CD14-positive monocyte (primary cell): Measurements from ENCODE around the gene CANT1. TPM values are rescaled to one million over a fixed set of nuclear protein-coding genes. Genes with fewer than 3 reads are reported as not detected.
A peak's percentile ranks its signal among the peaks of the same experiment; 100 is the strongest.

ENCODE experiments used
- DNase-seq, 3 donors: peaks; one replicate each; pipeline ENCODE4 v3.0.0-alpha.2; 2011 to 2022
- H2AFZ ChIP-seq: 2 replicates; pipeline ENCODE4 v1.6.0; 2012; ENCODE audit warnings: mild to moderate bottlenecking, low read depth, low read length, inconsistent platforms; ENCODE audit not compliant: insufficient read depth, poor library complexity, severe bottlenecking
- H3K27ac ChIP-seq, 2 donors: 1 replicate in 1 of 2; 2 replicates in 1 of 2; pipeline ENCODE4 v1.5.1; 2012 to 2013; ENCODE audit warnings: low read length in 2 of 2, control low read depth in 1 of 2, inconsistent platforms in 1 of 2, low read depth in 1 of 2, mild to moderate bottlenecking in 1 of 2
- H3K27me3 ChIP-seq, 2 donors: one replicate each; pipeline versions ENCODE4 v1.6.0 to v1.6.1; 2011 to 2013; ENCODE audit warnings: low read length in 2 of 2; ENCODE audit not compliant: control insufficient read depth in 2 of 2, insufficient read depth in 2 of 2
- H3K36me3 ChIP-seq, 2 donors: replicated peaks in 1 of 2; 1 replicate in 1 of 2; 2 replicates in 1 of 2; pipeline versions ENCODE4 v1.5.1 to v1.6.1; 2012 to 2013; ENCODE audit warnings: low read length in 2 of 2, control low read depth in 1 of 2, inconsistent platforms in 1 of 2, mild to moderate bottlenecking in 1 of 2; ENCODE audit not compliant: insufficient read depth in 2 of 2, control insufficient read depth in 1 of 2
- H3K4me1 ChIP-seq, 2 donors: 1 replicate in 1 of 2; 2 replicates in 1 of 2; pipeline versions ENCODE4 v1.5.1 to v1.6.1; 2012 to 2013; ENCODE audit warnings: low read length in 2 of 2, control low read depth in 1 of 2, inconsistent platforms in 1 of 2, mild to moderate bottlenecking in 1 of 2, moderate library complexity in 1 of 2; ENCODE audit not compliant: insufficient read depth in 2 of 2, control insufficient read depth in 1 of 2
- H3K4me2 ChIP-seq: replicated peaks from 2 replicates; pipeline ENCODE3; 2012; ENCODE audit warnings: low read length, moderate library complexity, mild to moderate bottlenecking; ENCODE audit not compliant: poor library complexity, severe bottlenecking; ENCODE audit errors: extremely low read depth
- H3K4me3 ChIP-seq, 3 experiments: fragments of 200-600 bp in 1 of 3; sonication (generic) in 1 of 3; replicated peaks in 1 of 3; 1 replicate in 2 of 3; 2 replicates in 1 of 3; pipeline ENCODE4 v1.5.1; 2011 to 2013; ENCODE audit warnings: low read length in 3 of 3, mild to moderate bottlenecking in 3 of 3, control low read depth in 2 of 3, low read depth in 2 of 3, inconsistent platforms in 1 of 3, moderate library complexity in 1 of 3
- H3K79me2 ChIP-seq: 2 replicates; pipeline ENCODE4 v1.6.0; 2012; ENCODE audit warnings: mild to moderate bottlenecking, control low read depth, inconsistent platforms, low read length, moderate library complexity; ENCODE audit not compliant: insufficient read depth
- H3K9ac ChIP-seq: 2 replicates; pipeline ENCODE4 v1.6.0; 2017; ENCODE audit warnings: low read length, mild to moderate bottlenecking; ENCODE audit not compliant: insufficient read depth, poor library complexity, severe bottlenecking
- H3K9me3 ChIP-seq, 2 donors: replicated peaks in 1 of 2; 1 replicate in 1 of 2; 2 replicates in 1 of 2; pipeline versions ENCODE4 v1.5.1 to v1.6.1; 2012 to 2013; ENCODE audit warnings: low read length in 2 of 2, control low read depth in 1 of 2; ENCODE audit not compliant: control insufficient read depth in 1 of 2, insufficient read depth in 1 of 2
- H4K20me1 ChIP-seq: 2 replicates; pipeline ENCODE4 v1.6.0; 2012; ENCODE audit warnings: mild to moderate bottlenecking, low read length, control low read depth, moderate library complexity; ENCODE audit not compliant: insufficient read depth
- H3K27ac Mint-ChIP-seq, 7 donors: one replicate each; pipeline ENCODE4 v1.8.0; 2020; ENCODE audit warnings: mild to moderate bottlenecking in 7 of 7, mixed read lengths in 7 of 7, moderate library complexity in 6 of 7, inconsistent platforms in 2 of 7
- H3K27me3 Mint-ChIP-seq, 3 donors: one replicate each; pipeline ENCODE4 v1.8.0; 2021 to 2022; ENCODE audit warnings: low read depth in 3 of 3, mild to moderate bottlenecking in 3 of 3, mixed read lengths in 3 of 3, moderate library complexity in 3 of 3, inconsistent platforms in 1 of 3
- H3K36me3 Mint-ChIP-seq, 2 donors: one replicate each; pipeline ENCODE4 v1.8.0; 2020; ENCODE audit warnings: mixed read lengths in 2 of 2, inconsistent platforms in 1 of 2, mild to moderate bottlenecking in 1 of 2
- H3K4me1 Mint-ChIP-seq: one replicate; pipeline ENCODE4 v1.8.0; 2020; ENCODE audit warnings: mild to moderate bottlenecking, mixed read lengths
- H3K4me3 Mint-ChIP-seq, 2 donors: one replicate each; pipeline ENCODE4 v1.8.0; 2020; ENCODE audit warnings: mild to moderate bottlenecking in 2 of 2, mixed read lengths in 2 of 2, moderate library complexity in 1 of 2
- H3K9me3 Mint-ChIP-seq, 7 donors: one replicate each; pipeline ENCODE4 v1.8.0; 2020 to 2022; ENCODE audit warnings: mixed read lengths in 7 of 7, mild to moderate bottlenecking in 6 of 7, moderate library complexity in 6 of 7, inconsistent platforms in 2 of 7
- CTCF ChIP-seq: fragments of 200-600 bp; IDR thresholded peaks from one replicate; pipeline ENCODE4 v1.8.0; 2022; ENCODE audit warnings: antibody characterized with exemption, mild to moderate bottlenecking
- WGBS: methylation state at CpG from one replicate; pipeline ENCODE4 v1.1.5; 2013; ENCODE audit warnings: missing lambda C conversion rate; ENCODE audit not compliant: insufficient coverage; 5-methylcytosine and 5-hydroxymethylcytosine counted together
- intact Hi-C, 2 donors: fragments of 100-400 bp; cut with micrococcal nuclease; formaldehyde crosslinking; loops; one replicate each; pipeline versions ENCODE4 v1.15.0 to v1.15.1; 2023
- polyA plus RNA-seq, 3 donors: library from polyadenylated mRNA; depleted of rRNA in 1 of 3; unstranded in 2 of 3; stranded (reverse) in 1 of 3; fragments of 300-500 nt in 2 of 3; fragments of >200 nt in 1 of 3; fragmentation: Illumina TruSeq in 2 of 3; gene quantifications; 1 replicate in 2 of 3; 2 replicates in 1 of 3; pipeline ENCODE4 v1.2.3, GENCODE V29; 2012 to 2021

CANT1 gene
- polyA plus RNA-seq, 3 donors: 10.6 to 16.6 (median 14.3) TPM

GRCh38 chr17:79034931-79035485, 25.4 kb upstream of the CANT1 start:
- no peaks in the 10 kb centered on the region for H3K36me3 ChIP-seq
- no peaks in the 10 kb centered on the region for H3K9me3 ChIP-seq
- Mint-ChIP-seq H3K27me3 (peaks cover 42 to 71% (median 49%) of the 10 kb centered on the region in 3 donors), H3K36me3 (no peaks in the 10 kb centered on the region), H3K27ac (peak overlapping the region in 1 of 7 donors; percentile 30), H3K4me1 (peaks cover 22% of the 10 kb centered on the region), H3K9me3 (peaks cover 0 to 3% (median 0%) of the 10 kb centered on the region in 7 donors), H3K4me3 (peak overlapping the region in 1 of 2 donors; percentile 40)
- no peak overlapping the region for H2AFZ ChIP-seq
- peaks cover 14 to 16% of the 10 kb centered on the region in 2 donors for H3K4me1 ChIP-seq
- no peak for DNase-seq
- H3K4me3 ChIP-seq: no peak overlapping the region
- no peaks in the 10 kb centered on the region for H4K20me1 ChIP-seq
- TF ChIP-seq CTCF: no peak
- no peak overlapping the region for H3K27ac ChIP-seq
- no peaks in the 10 kb centered on the region for H3K79me2 ChIP-seq
- intact Hi-C loops: no loop called here
- no peak overlapping the region for H3K9ac ChIP-seq
- 87% methylated on average over 5 of the region's 8 CpGs for WGBS
- H3K4me2 ChIP-seq: no peak overlapping the region
- peaks cover 0 to 20% of the 10 kb centered on the region in 2 donors for H3K27me3 ChIP-seq

- Mint-ChIP-seq H3K36me3 (no peaks in the 10 kb centered on the region), H3K9me3 (peaks cover 0 to 3% (median 0%) of the 10 kb centered on the region in 7 donors), H3K4me1 (peaks cover 22% of the 10 kb centered on the region), H3K27ac (no peak overlapping the region), H3K27me3 (peaks cover 49 to 74% (median 51%) of the 10 kb centered on the region in 3 donors), H3K4me3 (peak overlapping the region in 1 of 2 donors; percentile 65)
- no peak for TF ChIP-seq CTCF
- no peak for DNase-seq
- Histone ChIP-seq H3K9ac (no peak overlapping the region), H3K4me2 (no peak overlapping the region), H3K36me3 (no peaks in the 10 kb centered on the region), H3K27ac (no peak overlapping the region), H3K9me3 (no peaks in the 10 kb centered on the region), H3K4me1 (peaks cover 14 to 16% of the 10 kb centered on the region in 2 donors), H4K20me1 (no peaks in the 10 kb centered on the region), H3K27me3 (peaks cover 0 to 27% of the 10 kb centered on the region in 2 donors), H3K79me2 (no peaks in the 10 kb centered on the region), H2AFZ (no peak overlapping the region), H3K4me3 (no peak overlapping the region)
- intact Hi-C loops: no loop called here
- WGBS: 93% methylated on average over 27 of the region's 28 CpGs
Observed at GRCh38 chr17:79033741-79034501, 24.4 kb upstream of the CANT1 start.
